HEK293 (cell line): ENCODE measurements around the gene PCDH15.

Source experiments
- CTCF ChIA-PET: fragments of 350-600 bp; formaldehyde crosslinking; extraction: SDS; loops from one replicate; lab custom pipeline; 2021; ENCODE audit warnings: antibody characterized with exemption; lab: Yijun Ruan, JAX
- POLR2A ChIA-PET: fragments of 300-600 bp; formaldehyde crosslinking; extraction: SDS; loops from one replicate; lab custom pipeline; 2020; ENCODE audit warnings: antibody characterized with exemption, inconsistent platforms; lab: Yijun Ruan, JAX
- H3K27ac ChIP-seq: fragments of 200-500 bp; sonication (Bioruptor generic); 2 replicates; pipeline ENCODE4 v1.5.1; 2014; ENCODE audit warnings: low read depth, low read length, control low read depth, inconsistent platforms; ENCODE audit errors: extremely low read depth
- H3K36me3 ChIP-seq, 2 experiments: fragments of 200-500 bp in 1 of 2; sonication (Bioruptor generic) in 1 of 2; 1 replicate in 1 of 2; 2 replicates in 1 of 2; pipeline ENCODE4 v1.5.1; 2014 to 2017; ENCODE audit warnings: inconsistent platforms in 2 of 2, low read length in 2 of 2; ENCODE audit not compliant: control insufficient read depth in 2 of 2, insufficient read depth in 1 of 2
- H3K4me1 ChIP-seq: fragments of 200-500 bp; sonication (Bioruptor generic); 2 replicates; pipeline ENCODE4 v1.5.1; 2014; ENCODE audit warnings: mild to moderate bottlenecking, low read length, inconsistent platforms; ENCODE audit not compliant: control insufficient read depth, insufficient read depth
- H3K4me3 ChIP-seq: 2 replicates; pipeline ENCODE4 v1.5.1; 2011; ENCODE audit warnings: low read depth, mild to moderate bottlenecking, control low read depth, low read length, moderate library complexity
- H3K9me3 ChIP-seq: fragments of 200-500 bp; sonication (Bioruptor generic); 2 replicates; pipeline ENCODE4 v1.5.1; 2014; ENCODE audit warnings: low read depth, low read length, inconsistent platforms; ENCODE audit not compliant: control insufficient read depth, insufficient read depth
- GLIS1 ChIP-seq: fragments of 450-650 bp; formaldehyde crosslinking; IDR thresholded peaks from 2 replicates; pipeline ENCODE4 v1.5.1; 2016; ENCODE audit warnings: missing biosample characterization, missing genetic modification characterization
- HOXC10 ChIP-seq: sonication (generic); formaldehyde crosslinking; IDR thresholded peaks from 2 replicates; pipeline ENCODE4 v1.8.1; 2023; ENCODE audit warnings: mild to moderate bottlenecking, missing genetic modification reagents
- KLF17 ChIP-seq: fragments of 450-650 bp; formaldehyde crosslinking; IDR thresholded peaks from 2 replicates; pipeline ENCODE4 v1.5.1; 2016; ENCODE audit warnings: missing biosample characterization, missing genetic modification characterization
- MYNN ChIP-seq: fragments of 450-650 bp; formaldehyde crosslinking; IDR thresholded peaks from 2 replicates; pipeline ENCODE4 v1.5.1; 2016; ENCODE audit warnings: missing biosample characterization, missing genetic modification characterization, borderline replicate concordance
- RBAK ChIP-seq: fragments of 450-650 bp; formaldehyde crosslinking; IDR thresholded peaks from 2 replicates; pipeline ENCODE4 v1.5.1; 2016; ENCODE audit warnings: missing biosample characterization, missing genetic modification characterization
- SCRT1 ChIP-seq: fragments of 450-650 bp; formaldehyde crosslinking; IDR thresholded peaks from 2 replicates; pipeline ENCODE4 v1.5.1; 2016; ENCODE audit warnings: missing biosample characterization, missing genetic modification characterization, borderline replicate concordance
- ZBTB11 ChIP-seq: fragments of 450-650 bp; formaldehyde crosslinking; conservative IDR thresholded peaks from 2 replicates; pipeline ENCODE4 v1.5.1; 2016; ENCODE audit warnings: low read depth, missing biosample characterization, missing genetic modification characterization
- ZNF155 ChIP-seq: fragments of 450-650 bp; formaldehyde crosslinking; IDR thresholded peaks from 2 replicates; pipeline ENCODE4 v1.5.1; 2016; ENCODE audit warnings: missing biosample characterization, missing genetic modification characterization
- ZNF174 ChIP-seq: fragments of 450-650 bp; formaldehyde crosslinking; IDR thresholded peaks from 2 replicates; pipeline ENCODE4 v1.5.0; 2017; ENCODE audit warnings: missing biosample characterization, mild to moderate bottlenecking, missing genetic modification characterization
- ZNF292 ChIP-seq: fragments of 450-650 bp; formaldehyde crosslinking; IDR thresholded peaks from 2 replicates; pipeline ENCODE4 v1.5.1; 2016; ENCODE audit warnings: low read depth, missing biosample characterization, missing genetic modification characterization, borderline replicate concordance
- ZNF398 ChIP-seq: fragments of 450-650 bp; formaldehyde crosslinking; IDR thresholded peaks from 2 replicates; pipeline ENCODE4 v1.5.1; 2017; ENCODE audit warnings: missing biosample characterization, missing genetic modification characterization
- ZNF416 ChIP-seq: fragments of 450-650 bp; formaldehyde crosslinking; IDR thresholded peaks from 2 replicates; pipeline ENCODE4 v1.5.1; 2016; ENCODE audit warnings: missing biosample characterization, missing genetic modification characterization
- ZNF426 ChIP-seq: fragments of 450-650 bp; formaldehyde crosslinking; IDR thresholded peaks from 2 replicates; pipeline ENCODE4 v1.5.1; 2017; ENCODE audit warnings: missing biosample characterization, missing genetic modification characterization, mild to moderate bottlenecking, inconsistent platforms, moderate library complexity
- ZNF518A ChIP-seq: fragments of 450-650 bp; formaldehyde crosslinking; conservative IDR thresholded peaks from 2 replicates; pipeline ENCODE4 v1.5.1; 2016; ENCODE audit warnings: low read depth, missing biosample characterization, missing genetic modification characterization
- ZNF600 ChIP-seq: fragments of 450-650 bp; formaldehyde crosslinking; IDR thresholded peaks from 2 replicates; pipeline ENCODE4 v1.5.1; 2016; ENCODE audit warnings: missing biosample characterization, missing genetic modification characterization
- ZNF621 ChIP-seq: fragments of 450-650 bp; formaldehyde crosslinking; IDR thresholded peaks from 2 replicates; pipeline ENCODE4 v1.5.1; 2017; ENCODE audit warnings: missing biosample characterization, missing genetic modification characterization
- ZNF626 ChIP-seq: fragments of 450-650 bp; sonication (Bioruptor Pico); formaldehyde crosslinking; IDR thresholded peaks from 2 replicates; pipeline ENCODE4 v1.5.1; 2018; ENCODE audit warnings: missing biosample characterization, missing genetic modification characterization, inconsistent platforms
- ZNF645 ChIP-seq: fragments of 450-650 bp; formaldehyde crosslinking; IDR thresholded peaks from 2 replicates; pipeline ENCODE4; 2016; ENCODE audit warnings: missing biosample characterization, missing genetic modification characterization
- ZSCAN23 ChIP-seq: fragments of 450-650 bp; formaldehyde crosslinking; IDR thresholded peaks from 2 replicates; pipeline ENCODE4 v1.5.1; 2016; ENCODE audit warnings: missing biosample characterization, missing genetic modification characterization
- ZSCAN30 ChIP-seq: fragments of 450-650 bp; IDR thresholded peaks from 2 replicates; pipeline ENCODE4 v1.5.1; 2018; ENCODE audit warnings: missing biosample characterization, mild to moderate bottlenecking, missing genetic modification characterization, moderate library complexity
- ZSCAN5A ChIP-seq: fragments of 450-650 bp; formaldehyde crosslinking; IDR thresholded peaks from 2 replicates; pipeline ENCODE4 v1.5.1; 2016; ENCODE audit warnings: missing biosample characterization, missing genetic modification characterization

The PCDH15 gene

GRCh38 chr10:54063514-54063913 is 737.5 kb downstream of the PCDH15 start:
- no peaks in the 10 kb centered on the region for H3K4me1 ChIP-seq
- H3K27ac ChIP-seq, result no peak overlapping the region
- POLR2A ChIA-PET, result interaction anchor here (0.6 kb wide), 1 partner anchor 212 kb away, joined by 3 read pairs; no protein-coding TSS in a partner anchor
- no peak overlapping the region for H3K4me3 ChIP-seq
- TF ChIP-seq ZNF621 (tag by site-specific recombination) (no peak), ZNF398 (no peak), ZNF426 (tag by site-specific recombination) (no peak), ZNF174 (tag by site-specific recombination) (no peak), ZNF292 (tag by site-specific recombination) (no peak), ZNF645 (tag by site-specific recombination) (no peak), ZSCAN30 (tag by site-specific recombination) (no peak), MYNN (tag by site-specific recombination) (no peak), ZBTB11 (no peak), HOXC10 (CRISPR knock-in tag) (no peak), KLF17 (tag by site-specific recombination) (no peak), RBAK (no peak), ZNF416 (tag by site-specific recombination) (no peak), ZNF600 (tag by site-specific recombination) (no peak), ZNF155 (no peak), ZNF626 (tag by site-specific recombination) (no peak)
- no peaks in the 10 kb centered on the region for H3K9me3 ChIP-seq
- no peaks in the 10 kb centered on the region for H3K36me3 ChIP-seq
- CTCF ChIA-PET, result no interaction called here

GRCh38 chr10:54060572-54060971 is 740.5 kb downstream of the PCDH15 start:
- ChIA-PET CTCF (no interaction called here), POLR2A (no interaction called here)
- H3K4me1 ChIP-seq, result no peaks in the 10 kb centered on the region
- H3K36me3 ChIP-seq, result no peaks in the 10 kb centered on the region
- H3K27ac ChIP-seq, result no peak overlapping the region
- H3K4me3 ChIP-seq, result no peak overlapping the region
- H3K9me3 ChIP-seq, result no peaks in the 10 kb centered on the region
- no peak for TF ChIP-seq KLF17 (tag by site-specific recombination)
- no peak for TF ChIP-seq ZNF518A (tag by site-specific recombination)
- no peak for TF ChIP-seq SCRT1 (tag by site-specific recombination)
- no peak for TF ChIP-seq ZSCAN23 (tag by site-specific recombination)
- no peak for TF ChIP-seq GLIS1 (tag by site-specific recombination)
- TF ChIP-seq ZSCAN5A (tag by site-specific recombination), result no peak
